IMR-90 (cell line): ENCODE measurements around the gene KIAA0825. TPM values are rescaled to one million over a fixed set of nuclear protein-coding genes. Genes with fewer than 3 reads are reported as not detected.

ENCODE experiments used
- ATAC-seq: fragments of 200-7000 bp; cut with Tn5 transposase; 2 replicates; pipeline ENCODE4 v1.9.1; 2020; ENCODE audit warnings: low read depth, mild to moderate bottlenecking, moderate library complexity
- BruUV-seq: library from RNA; stranded (reverse); fragments of 400-500 nt; replicated peaks from 2 replicates; lab custom pipeline; 2021; lab: Mats Ljungman, UMichigan
- CTCF ChIA-PET: fragments of 300-600 bp; formaldehyde crosslinking; extraction: SDS; loops from one replicate; lab custom pipeline; 2021; ENCODE audit warnings: antibody characterized with exemption; lab: Yijun Ruan, JAX
- POLR2A ChIA-PET: fragments of 300-600 bp; sonication (Branson Sonifier 250); formaldehyde crosslinking; loops from one replicate; lab custom pipeline; 2022; ENCODE audit warnings: antibody characterized with exemption; ENCODE audit not compliant: unreplicated experiment; lab: Charles Lee
- DNase-seq: peaks from one replicate; pipeline ENCODE4 v3.0.0; 2013
- H2AFZ ChIP-seq: replicated peaks from 2 replicates; pipeline ENCODE3; 2013; ENCODE audit warnings: low read length, mild to moderate bottlenecking; ENCODE audit not compliant: poor library complexity
- H2AK5ac ChIP-seq: 2 replicates; pipeline ENCODE4 v1.6.1; 2013; ENCODE audit warnings: low read depth, low read length, inconsistent platforms
- H2AK9ac ChIP-seq: replicated peaks from 2 replicates; pipeline ENCODE3; 2013; ENCODE audit warnings: mild to moderate bottlenecking, low read depth, low read length, moderate library complexity; ENCODE audit not compliant: poor library complexity
- H2BK120ac ChIP-seq: 2 replicates; pipeline ENCODE4 v1.6.1; 2013; ENCODE audit warnings: low read depth, low read length, inconsistent platforms
- H2BK15ac ChIP-seq: 3 replicates; pipeline ENCODE4 v1.6.1; 2013; ENCODE audit warnings: low read depth, low read length, inconsistent platforms
- H2BK20ac ChIP-seq: 2 replicates; pipeline ENCODE4 v1.6.1; 2013; ENCODE audit warnings: low read depth, mild to moderate bottlenecking, inconsistent platforms, low read length, moderate library complexity
- H2BK5ac ChIP-seq: 2 replicates; pipeline ENCODE4 v1.6.1; 2013; ENCODE audit warnings: mild to moderate bottlenecking, low read depth, low read length, inconsistent platforms; ENCODE audit not compliant: poor library complexity, severe bottlenecking
- H3K14ac ChIP-seq: replicated peaks from 2 replicates; pipeline ENCODE4 v1.6.1; 2013; ENCODE audit warnings: low read depth, low read length, inconsistent platforms
- H3K18ac ChIP-seq: 2 replicates; pipeline ENCODE4 v1.6.1; 2013; ENCODE audit warnings: low read depth, low read length, control low read depth
- H3K23ac ChIP-seq: 2 replicates; pipeline ENCODE4 v1.6.1; 2013; ENCODE audit warnings: low read depth, low read length, inconsistent platforms
- H3K27ac ChIP-seq: 2 replicates; pipeline ENCODE4 v1.5.1; 2013; ENCODE audit warnings: mild to moderate bottlenecking, control low read depth, low read length; ENCODE audit not compliant: insufficient read depth
- H3K27me3 ChIP-seq: 2 replicates; pipeline ENCODE4 v1.6.1; 2013; ENCODE audit warnings: low read length; ENCODE audit not compliant: control insufficient read depth, insufficient read depth
- H3K36me3 ChIP-seq: 2 replicates; pipeline ENCODE4 v1.6.1; 2013; ENCODE audit warnings: low read length, mixed read lengths; ENCODE audit not compliant: control insufficient read depth, insufficient read depth
- H3K4ac ChIP-seq: 2 replicates; pipeline ENCODE4 v1.6.1; 2013; ENCODE audit warnings: low read depth, low read length, inconsistent platforms
- H3K4me1 ChIP-seq: 2 replicates; pipeline ENCODE4 v1.6.1; 2013; ENCODE audit warnings: low read length, mixed read lengths; ENCODE audit not compliant: control insufficient read depth, insufficient read depth
- H3K4me2 ChIP-seq: 2 replicates; pipeline ENCODE4 v1.6.1; 2013; ENCODE audit warnings: low read depth, mild to moderate bottlenecking, control low read depth, low read length, moderate library complexity
- H3K4me3 ChIP-seq: 2 replicates; pipeline ENCODE4 v1.5.1; 2013; ENCODE audit warnings: low read depth, mild to moderate bottlenecking, control low read depth, low read length, moderate library complexity; ENCODE audit not compliant: insufficient read depth
- H3K56ac ChIP-seq: 2 replicates; pipeline ENCODE4 v1.6.1; 2013; ENCODE audit warnings: low read length, inconsistent platforms; ENCODE audit not compliant: insufficient read depth; ENCODE audit errors: extremely low read depth
- H3K79me1 ChIP-seq, 2 experiments: 2 replicates each; pipeline ENCODE4 v1.6.1; 2013; ENCODE audit warnings: low read length in 2 of 2, inconsistent platforms in 1 of 2, low read depth in 1 of 2
- H3K9ac ChIP-seq: 2 replicates; pipeline ENCODE4 v1.6.1; 2013; ENCODE audit warnings: low read depth, low read length, control low read depth
- H3K9me1 ChIP-seq: 2 replicates; pipeline ENCODE4 v1.6.1; 2013; ENCODE audit warnings: low read length, inconsistent platforms; ENCODE audit not compliant: insufficient read depth
- H3K9me3 ChIP-seq: 2 replicates; pipeline ENCODE4 v1.6.1; 2013; ENCODE audit warnings: low read length; ENCODE audit not compliant: control insufficient read depth, insufficient read depth
- H4K20me1 ChIP-seq: 2 replicates; pipeline ENCODE4 v1.6.1; 2013; ENCODE audit warnings: low read length, inconsistent platforms; ENCODE audit not compliant: insufficient read depth
- H4K5ac ChIP-seq: 2 replicates; pipeline ENCODE4 v1.6.1; 2013; ENCODE audit warnings: mild to moderate bottlenecking, low read depth, low read length, control low read depth
- H4K8ac ChIP-seq, 2 experiments: 2 replicates each; pipeline ENCODE4 v1.6.1; 2013; ENCODE audit warnings: low read depth in 2 of 2, low read length in 2 of 2, control low read depth in 1 of 2, inconsistent platforms in 1 of 2
- H4K91ac ChIP-seq: 2 replicates; pipeline ENCODE4 v1.6.1; 2013; ENCODE audit warnings: low read depth, low read length, inconsistent platforms; ENCODE audit not compliant: insufficient read depth
- BHLHE40 ChIP-seq: fragments of 150-350 bp; IDR thresholded peaks from 2 replicates; pipeline ENCODE4 v1.6.1; 2016; ENCODE audit warnings: mild to moderate bottlenecking, low read depth, low read length
- CEBPB ChIP-seq: IDR thresholded peaks from 2 replicates; pipeline ENCODE4 v1.6.1; 2012; ENCODE audit warnings: low read depth, low read length, improper control_type of control experiment
- CHD1 ChIP-seq: IDR thresholded peaks from 2 replicates; pipeline ENCODE4 v1.6.1; 2012; ENCODE audit warnings: low read depth, low read length, improper control_type of control experiment
- CTCF ChIP-seq: conservative IDR thresholded peaks from 2 replicates; pipeline ENCODE4 v1.5.1; 2012; ENCODE audit warnings: mild to moderate bottlenecking, low read depth, low read length, improper control_type of control experiment
- FOS ChIP-seq: fragments of 150-350 bp; IDR thresholded peaks from 2 replicates; pipeline ENCODE4 v1.6.1; 2016; ENCODE audit warnings: low read depth, low read length
- MAFK ChIP-seq: IDR thresholded peaks from 2 replicates; pipeline ENCODE4 v1.6.1; 2012; ENCODE audit warnings: low read depth, low read length, improper control_type of control experiment
- MAZ ChIP-seq: IDR thresholded peaks from 2 replicates; pipeline ENCODE4 v1.6.1; 2012; ENCODE audit warnings: low read depth, mild to moderate bottlenecking, low read length, improper control_type of control experiment, moderate library complexity, borderline replicate concordance
- MXI1 ChIP-seq: IDR thresholded peaks from 2 replicates; pipeline ENCODE4 v1.6.1; 2012; ENCODE audit warnings: low read depth, mild to moderate bottlenecking, low read length, moderate library complexity, borderline replicate concordance
- NFE2L2 ChIP-seq: fragments of 150-350 bp; IDR thresholded peaks from 2 replicates; pipeline ENCODE4 v1.6.1; 2016; ENCODE audit warnings: low read depth, mild to moderate bottlenecking, low read length
- POLR2A ChIP-seq: IDR thresholded peaks from 2 replicates; pipeline ENCODE4 v1.6.1; 2012; ENCODE audit warnings: mild to moderate bottlenecking, low read depth, low read length
- RAD21 ChIP-seq: IDR thresholded peaks from 2 replicates; pipeline ENCODE4 v1.6.1; 2012; ENCODE audit warnings: low read length, improper control_type of control experiment
- RCOR1 ChIP-seq: IDR thresholded peaks from 2 replicates; pipeline ENCODE4 v1.6.1; 2012; ENCODE audit warnings: mild to moderate bottlenecking, low read length, improper control_type of control experiment; ENCODE audit not compliant: insufficient replicate concordance
- RFX5 ChIP-seq: IDR thresholded peaks from 2 replicates; pipeline ENCODE4 v1.8.0; 2012; ENCODE audit warnings: low read depth, mild to moderate bottlenecking, low read length, moderate library complexity
- SMC3 ChIP-seq: fragments of 150-350 bp; IDR thresholded peaks from 2 replicates; pipeline ENCODE4 v1.6.1; 2016; ENCODE audit warnings: low read depth, mild to moderate bottlenecking, antibody characterized with exemption, low read length, moderate library complexity
- USF2 ChIP-seq: fragments of 150-350 bp; IDR thresholded peaks from 2 replicates; pipeline ENCODE4 v1.6.1; 2017; ENCODE audit warnings: mild to moderate bottlenecking, antibody characterized with exemption, low read length, low read depth
- WGBS, 2 experiments: methylation state at CpG; one replicate each; pipeline versions ENCODE4 v1.1.5 to v1.1.7; 2013; ENCODE audit warnings: missing lambda C conversion rate in 2 of 2; ENCODE audit not compliant: insufficient read length in 1 of 2; ENCODE audit errors: extremely low coverage in 2 of 2; 5-methylcytosine and 5-hydroxymethylcytosine counted together
- dilution Hi-C: fragments of 300-500 bp; cut with HindIII; formaldehyde crosslinking; loops from one replicate; pipeline ENCODE4 v1.14.3; 2018; ENCODE audit warnings: low sequenced_read_pairs; ENCODE audit not compliant: unreplicated experiment
- in situ Hi-C: fragments of 300-500 bp; cut with MboI; formaldehyde crosslinking; loops from 3 replicates; pipeline ENCODE4 v1.14.3; 2019; ENCODE audit warnings: low sequenced_read_pairs, inconsistent platforms, mixed read lengths
- intact Hi-C: fragments of 100-400 bp; cut with micrococcal nuclease; formaldehyde crosslinking; loops from 2 replicates; pipeline ENCODE4 v1.10.0; 2022
- polyA plus RNA-seq, 3 experiments: library from polyadenylated mRNA; depleted of rRNA; stranded (reverse); fragments of >200 nt; gene quantifications; 2 replicates each; pipeline ENCODE4 v1.2.3, GENCODE V29; 2012; ENCODE audit warnings: low replicate concordance in 1 of 3
- total RNA-seq: library from RNA; depleted of rRNA; stranded (reverse); fragments of >200 nt; gene quantifications from 2 replicates; pipeline ENCODE4 v1.2.3, GENCODE V29; 2012
- TF ChIP-seq, protein P1 (sequence below): fragments of 150-350 bp; IDR thresholded peaks from 2 replicates; pipeline ENCODE4 v1.6.1; 2016; ENCODE audit warnings: low read depth, mild to moderate bottlenecking, low read length, moderate library complexity, borderline replicate concordance

KIAA0825 gene
- total and polyA plus RNA-seq, 2 of the 4 experiments (the other 2 are of a cell fraction) = 0.46 to 1.8 TPM

DNA sequence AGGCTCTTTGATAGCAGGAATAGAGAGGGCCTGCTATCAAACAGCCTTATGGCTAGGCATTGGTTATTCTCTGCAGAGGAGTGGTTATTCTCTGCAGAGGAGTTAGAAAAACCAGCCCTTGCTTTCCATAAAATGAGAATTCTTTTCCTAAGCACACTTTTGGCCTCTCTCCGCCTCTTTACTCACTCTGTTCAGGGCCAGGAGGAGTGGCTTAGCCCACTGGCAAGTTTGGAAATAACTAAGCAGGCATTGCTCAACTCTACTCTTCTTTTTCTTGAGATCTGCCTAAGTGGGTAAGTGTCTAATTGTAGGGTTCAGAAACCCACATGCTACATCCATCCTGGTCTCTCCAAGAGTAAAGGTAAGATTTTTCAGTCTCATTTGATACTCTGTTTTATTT, 341.7 kb downstream of the KIAA0825 start:
- CTCF ChIA-PET = no interaction called here
- Histone ChIP-seq H3K9me1 (no peaks in the 10 kb centered on the region), H3K36me3 (no peaks in the 10 kb centered on the region), H3K9me3 (no peaks in the 10 kb centered on the region), H3K4me1 (no peaks in the 10 kb centered on the region), H3K4ac (no peak overlapping the region), H2BK20ac (no peak overlapping the region), H3K4me2 (no peak overlapping the region), H3K23ac (no peak overlapping the region), H3K27ac (no peak overlapping the region), H3K14ac (no peak overlapping the region), H2BK15ac (no peak overlapping the region), H4K20me1 (no peaks in the 10 kb centered on the region), H4K91ac (no peak overlapping the region), H4K5ac (no peak overlapping the region), H2AFZ (no peak overlapping the region), H3K56ac (no peak overlapping the region), H3K9ac (no peak overlapping the region), H3K4me3 (no peak overlapping the region), H3K79me1 (no peaks in the 10 kb centered on the region), H2BK120ac (no peak overlapping the region), H4K8ac (no peak overlapping the region), H3K18ac (no peak overlapping the region), H3K27me3 (no peaks in the 10 kb centered on the region), H2AK5ac (no peak overlapping the region), H2BK5ac (no peak overlapping the region), H2AK9ac (no peak overlapping the region)
- BruUV-seq = no TSS peak
- dilution Hi-C loops (no loop called here), in situ Hi-C loops (no loop called here), intact Hi-C loops (no loop called here)
- DNase-seq = no peak
- WGBS, 2 experiments = no CpG with 5 or more reads among the region's 1 CpG
- TF ChIP-seq MAFK (no peak), USF2 (no peak), CEBPB (no peak), BHLHE40 (no peak), FOS (no peak), POLR2A (no peak), SMC3 (no peak), CTCF (no peak), RAD21 (no peak), MAZ (no peak), RCOR1 (no peak), MXI1 (no peak), RFX5 (no peak), CHD1 (no peak), NFE2L2 (no peak)
- TF ChIP-seq, protein P1, sequence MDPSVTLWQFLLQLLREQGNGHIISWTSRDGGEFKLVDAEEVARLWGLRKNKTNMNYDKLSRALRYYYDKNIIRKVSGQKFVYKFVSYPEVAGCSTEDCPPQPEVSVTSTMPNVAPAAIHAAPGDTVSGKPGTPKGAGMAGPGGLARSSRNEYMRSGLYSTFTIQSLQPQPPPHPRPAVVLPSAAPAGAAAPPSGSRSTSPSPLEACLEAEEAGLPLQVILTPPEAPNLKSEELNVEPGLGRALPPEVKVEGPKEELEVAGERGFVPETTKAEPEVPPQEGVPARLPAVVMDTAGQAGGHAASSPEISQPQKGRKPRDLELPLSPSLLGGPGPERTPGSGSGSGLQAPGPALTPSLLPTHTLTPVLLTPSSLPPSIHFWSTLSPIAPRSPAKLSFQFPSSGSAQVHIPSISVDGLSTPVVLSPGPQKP = no peak
- POLR2A ChIA-PET = no interaction called here
- no peak for ATAC-seq
